ENCODE measurements around the gene PNP. TPM values are rescaled to one million over a fixed set of nuclear protein-coding genes. Genes with fewer than 3 reads are reported as not detected.

PNP gene
- total and polyA plus RNA-seq, 2 donors (not counting 1 experiment from before 2014, with no cell fraction given): 6.9 to 25.7 TPM

- no peak overlapping the region for H3K4me2 ChIP-seq (ENCODE audit: extremely low read depth, insufficient read depth, low read length)
- TF ChIP-seq, protein P1, sequence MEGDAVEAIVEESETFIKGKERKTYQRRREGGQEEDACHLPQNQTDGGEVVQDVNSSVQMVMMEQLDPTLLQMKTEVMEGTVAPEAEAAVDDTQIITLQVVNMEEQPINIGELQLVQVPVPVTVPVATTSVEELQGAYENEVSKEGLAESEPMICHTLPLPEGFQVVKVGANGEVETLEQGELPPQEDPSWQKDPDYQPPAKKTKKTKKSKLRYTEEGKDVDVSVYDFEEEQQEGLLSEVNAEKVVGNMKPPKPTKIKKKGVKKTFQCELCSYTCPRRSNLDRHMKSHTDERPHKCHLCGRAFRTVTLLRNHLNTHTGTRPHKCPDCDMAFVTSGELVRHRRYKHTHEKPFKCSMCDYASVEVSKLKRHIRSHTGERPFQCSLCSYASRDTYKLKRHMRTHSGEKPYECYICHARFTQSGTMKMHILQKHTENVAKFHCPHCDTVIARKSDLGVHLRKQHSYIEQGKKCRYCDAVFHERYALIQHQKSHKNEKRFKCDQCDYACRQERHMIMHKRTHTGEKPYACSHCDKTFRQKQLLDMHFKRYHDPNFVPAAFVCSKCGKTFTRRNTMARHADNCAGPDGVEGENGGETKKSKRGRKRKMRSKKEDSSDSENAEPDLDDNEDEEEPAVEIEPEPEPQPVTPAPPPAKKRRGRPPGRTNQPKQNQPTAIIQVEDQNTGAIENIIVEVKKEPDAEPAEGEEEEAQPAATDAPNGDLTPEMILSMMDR (conservative IDR thresholded peaks at IDR 0.05 in 1 of 2, IDR thresholded peaks at IDR 0.05 in 1 of 2; ENCODE audit: low read depth in 1 of 2, low read length in 2 of 2): no peak
- TF ChIP-seq EZH2 (IDR thresholded peaks at IDR 0.05; ENCODE audit: low read length, missing control alignments): no peak
- no peak overlapping the region for H2AFZ ChIP-seq (ENCODE audit: low read length)
- DNase-seq (ENCODE audit: low read depth in 2 of 2): peak; percentile 14 to 79
- no peaks in the 10 kb centered on the region for H3K4me1 ChIP-seq (ENCODE audit: control insufficient read depth, extremely low read depth, insufficient read depth, low read length)
- H3K36me3 ChIP-seq (ENCODE audit: control insufficient read depth, insufficient read depth, low read length): peaks cover 5% of the 10 kb centered on the region
- H3K9ac ChIP-seq (ENCODE audit: insufficient read depth, low read length): no peak overlapping the region
- no peak overlapping the region for H3K27ac ChIP-seq (ENCODE audit: insufficient read depth, low read length)
- H3K9me3 ChIP-seq (ENCODE audit: control insufficient read depth, insufficient read depth, low read depth, low read length): no peaks in the 10 kb centered on the region
- H3K27me3 ChIP-seq (ENCODE audit: control insufficient read depth, insufficient read depth, low read length): no peaks in the 10 kb centered on the region
- no peaks in the 10 kb centered on the region for H4K20me1 ChIP-seq (ENCODE audit: control insufficient read depth, extremely low read depth, insufficient read depth, low read length)
- H3K4me3 ChIP-seq (replicated peaks in 1 of 4; ENCODE audit: control extremely low read depth in 1 of 4, insufficient read depth in 1 of 4, low read depth in 3 of 4, low read length in 4 of 4): no peak overlapping the region
- peaks cover 4% of the 10 kb centered on the region for H3K79me2 ChIP-seq (ENCODE audit: control insufficient read depth, insufficient read depth, low read length)
Measured at GRCh38 chr14:20477211-20477876, 8.1 kb downstream of the PNP start.

DNA sequence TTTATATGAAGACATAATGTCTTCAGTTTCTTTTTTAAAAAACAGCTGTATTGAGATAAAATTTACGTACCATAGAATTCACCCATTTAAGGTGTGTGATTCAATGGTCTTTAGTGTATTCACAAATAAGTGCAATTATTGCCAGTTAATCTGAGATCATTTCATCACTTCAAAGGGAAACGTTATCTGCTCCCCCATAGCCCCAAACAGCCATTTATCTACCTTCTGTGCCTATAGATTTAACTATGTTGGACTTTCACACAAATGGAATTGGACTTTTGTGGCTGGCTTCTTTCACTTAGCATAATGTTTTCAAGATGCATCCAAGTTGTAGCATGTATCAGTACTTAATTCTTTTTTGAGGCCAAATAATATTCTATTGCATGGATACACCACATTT is 9.7 kb downstream of the PNP start:
- Histone ChIP-seq H3K27ac (ENCODE audit: insufficient read depth, low read length) (no peak overlapping the region), H3K9me3 (ENCODE audit: control insufficient read depth, insufficient read depth, low read depth, low read length) (no peaks in the 10 kb centered on the region), H3K27me3 (ENCODE audit: control insufficient read depth, insufficient read depth, low read length) (no peaks in the 10 kb centered on the region), H4K20me1 (ENCODE audit: control insufficient read depth, extremely low read depth, insufficient read depth, low read length) (no peaks in the 10 kb centered on the region), H3K9ac (ENCODE audit: insufficient read depth, low read length) (no peak overlapping the region), H3K4me3 (replicated peaks in 1 of 4; ENCODE audit: control extremely low read depth in 1 of 4, insufficient read depth in 1 of 4, low read depth in 3 of 4, low read length in 4 of 4) (no peak overlapping the region), H3K4me2 (ENCODE audit: extremely low read depth, insufficient read depth, low read length) (no peak overlapping the region), H3K79me2 (ENCODE audit: control insufficient read depth, insufficient read depth, low read length) (no peaks in the 10 kb centered on the region), H3K36me3 (ENCODE audit: control insufficient read depth, insufficient read depth, low read length) (peaks cover 5% of the 10 kb centered on the region), H3K4me1 (ENCODE audit: control insufficient read depth, extremely low read depth, insufficient read depth, low read length) (no peaks in the 10 kb centered on the region), H2AFZ (ENCODE audit: low read length) (no peak overlapping the region)
- no peak for DNase-seq (ENCODE audit: low read depth in 2 of 2)
- TF ChIP-seq EZH2 (IDR thresholded peaks at IDR 0.05; ENCODE audit: low read length, missing control alignments): no peak
- TF ChIP-seq, protein P1 (conservative IDR thresholded peaks at IDR 0.05 in 1 of 2, IDR thresholded peaks at IDR 0.05 in 1 of 2; ENCODE audit: low read depth in 1 of 2, low read length in 2 of 2): no peak

- no peaks in the 10 kb centered on the region for H3K9me3 ChIP-seq (ENCODE audit: control insufficient read depth, insufficient read depth, low read depth, low read length)
- TF ChIP-seq EZH2 (IDR thresholded peaks at IDR 0.05; ENCODE audit: low read length, missing control alignments): no peak
- TF ChIP-seq, protein P1 (conservative IDR thresholded peaks at IDR 0.05 in 1 of 2, IDR thresholded peaks at IDR 0.05 in 1 of 2; ENCODE audit: low read depth in 1 of 2, low read length in 2 of 2): no peak
- H3K9ac ChIP-seq (ENCODE audit: insufficient read depth, low read length): no peak overlapping the region
- H3K27me3 ChIP-seq (ENCODE audit: control insufficient read depth, insufficient read depth, low read length): no peaks in the 10 kb centered on the region
- DNase-seq (ENCODE audit: low read depth in 2 of 2): no peak
- no peak overlapping the region for H2AFZ ChIP-seq (ENCODE audit: low read length)
- H3K4me1 ChIP-seq (ENCODE audit: control insufficient read depth, extremely low read depth, insufficient read depth, low read length): no peaks in the 10 kb centered on the region
- no peaks in the 10 kb centered on the region for H4K20me1 ChIP-seq (ENCODE audit: control insufficient read depth, extremely low read depth, insufficient read depth, low read length)
- H3K4me3 ChIP-seq (replicated peaks in 1 of 4; ENCODE audit: control extremely low read depth in 1 of 4, insufficient read depth in 1 of 4, low read depth in 3 of 4, low read length in 4 of 4): no peak overlapping the region
- peaks cover 3% of the 10 kb centered on the region for H3K36me3 ChIP-seq (ENCODE audit: control insufficient read depth, insufficient read depth, low read length)
- no peaks in the 10 kb centered on the region for H3K79me2 ChIP-seq (ENCODE audit: control insufficient read depth, insufficient read depth, low read length)
- H3K27ac ChIP-seq (ENCODE audit: insufficient read depth, low read length): no peak overlapping the region
- H3K4me2 ChIP-seq (ENCODE audit: extremely low read depth, insufficient read depth, low read length): no peak overlapping the region
Measured at GRCh38 chr14:20482382-20482781, 13.2 kb downstream of the PNP start.

Data from fibroblast of lung (primary cell).